B cell (primary cell): Measurements from ENCODE around the gene ZNF773.
"Not testable (repeated sequence)": the region's sequence is repeated elsewhere in the genome, so short reads cannot be mapped to it uniquely, and the experiment has no call there.

Experiments used
- EZH2 ChIP-seq: IDR thresholded peaks from 2 replicates; pipeline ENCODE4 v1.6.1; 2012; ENCODE audit warnings: borderline replicate concordance, low read depth, mild to moderate bottlenecking, moderate library complexity, low read length; ENCODE audit not compliant: insufficient read depth, poor library complexity, severe bottlenecking
- TF ChIP-seq, protein P1 (sequence below): fragments of 200-600 bp; IDR thresholded peaks from one replicate; pipeline ENCODE4 v1.8.0; 2022; ENCODE audit warnings: antibody characterized with exemption, mild to moderate bottlenecking

GRCh38 chr19:57500400-57500799 lies 662 bp downstream of the ZNF773 start:
- TF ChIP-seq, protein P1, sequence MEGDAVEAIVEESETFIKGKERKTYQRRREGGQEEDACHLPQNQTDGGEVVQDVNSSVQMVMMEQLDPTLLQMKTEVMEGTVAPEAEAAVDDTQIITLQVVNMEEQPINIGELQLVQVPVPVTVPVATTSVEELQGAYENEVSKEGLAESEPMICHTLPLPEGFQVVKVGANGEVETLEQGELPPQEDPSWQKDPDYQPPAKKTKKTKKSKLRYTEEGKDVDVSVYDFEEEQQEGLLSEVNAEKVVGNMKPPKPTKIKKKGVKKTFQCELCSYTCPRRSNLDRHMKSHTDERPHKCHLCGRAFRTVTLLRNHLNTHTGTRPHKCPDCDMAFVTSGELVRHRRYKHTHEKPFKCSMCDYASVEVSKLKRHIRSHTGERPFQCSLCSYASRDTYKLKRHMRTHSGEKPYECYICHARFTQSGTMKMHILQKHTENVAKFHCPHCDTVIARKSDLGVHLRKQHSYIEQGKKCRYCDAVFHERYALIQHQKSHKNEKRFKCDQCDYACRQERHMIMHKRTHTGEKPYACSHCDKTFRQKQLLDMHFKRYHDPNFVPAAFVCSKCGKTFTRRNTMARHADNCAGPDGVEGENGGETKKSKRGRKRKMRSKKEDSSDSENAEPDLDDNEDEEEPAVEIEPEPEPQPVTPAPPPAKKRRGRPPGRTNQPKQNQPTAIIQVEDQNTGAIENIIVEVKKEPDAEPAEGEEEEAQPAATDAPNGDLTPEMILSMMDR, result not testable (repeated sequence)
- not testable (repeated sequence) for TF ChIP-seq EZH2
